Measurements from ENCODE around the gene TBX2.

The TBX2 gene

GRCh38 chr17:61368832-61369450 is 30.7 kb upstream of the TBX2 start:
- H3K36me3 ChIP-seq (ENCODE audit: insufficient read depth, low read length): no peaks in the 10 kb centered on the region
- H3F3A ChIP-seq (ENCODE audit: insufficient read depth, low read length): no peaks in the 10 kb centered on the region
- peaks cover 11% of the 10 kb centered on the region for H3K4me1 ChIP-seq (ENCODE audit: insufficient read depth, low read length, severe bottlenecking)
- no peaks in the 10 kb centered on the region for H3K79me2 ChIP-seq (ENCODE audit: insufficient read depth, low read length)
- no peak overlapping the region for H3K4me2 ChIP-seq (ENCODE audit: low read length)
- H2AFZ ChIP-seq (ENCODE audit: low read length): no peak overlapping the region
- H3K27ac ChIP-seq (ENCODE audit: low read depth, low read length, poor library complexity, severe bottlenecking): no peak overlapping the region
- TF ChIP-seq CTCF (IDR thresholded peaks at IDR 0.05; ENCODE audit: low read length) (no peak), EZH2 (IDR thresholded peaks at IDR 0.05; ENCODE audit: borderline replicate concordance, low read length) (no peak)
- no peaks in the 10 kb centered on the region for H3K9me3 ChIP-seq (ENCODE audit: low read length)
- no peaks in the 10 kb centered on the region for H3K9me2 ChIP-seq (ENCODE audit: low read depth, low read length)
- no peaks in the 10 kb centered on the region for H4K20me1 ChIP-seq (ENCODE audit: insufficient read depth, low read length)
- H3K4me3 ChIP-seq (ENCODE audit: low read depth, low read length, poor library complexity, severe bottlenecking): no peak overlapping the region
- H3K9ac ChIP-seq (ENCODE audit: low read length): no peak overlapping the region
- H3K27me3 ChIP-seq (ENCODE audit: insufficient read depth, low read length): no peaks in the 10 kb centered on the region

- Histone ChIP-seq H2AFZ (ENCODE audit: low read length) (no peak overlapping the region), H3F3A (ENCODE audit: insufficient read depth, low read length) (no peaks in the 10 kb centered on the region), H3K4me1 (ENCODE audit: insufficient read depth, low read length, severe bottlenecking) (peaks cover 15% of the 10 kb centered on the region), H3K4me3 (ENCODE audit: low read depth, low read length, poor library complexity, severe bottlenecking) (no peak overlapping the region), H3K9me3 (ENCODE audit: low read length) (no peaks in the 10 kb centered on the region), H3K4me2 (ENCODE audit: low read length) (no peak overlapping the region), H3K9me2 (ENCODE audit: low read depth, low read length) (no peaks in the 10 kb centered on the region), H3K36me3 (ENCODE audit: insufficient read depth, low read length) (no peaks in the 10 kb centered on the region), H4K20me1 (ENCODE audit: insufficient read depth, low read length) (no peaks in the 10 kb centered on the region), H3K9ac (ENCODE audit: low read length) (no peak overlapping the region), H3K27ac (ENCODE audit: low read depth, low read length, poor library complexity, severe bottlenecking) (no peak overlapping the region), H3K79me2 (ENCODE audit: insufficient read depth, low read length) (no peaks in the 10 kb centered on the region), H3K27me3 (ENCODE audit: insufficient read depth, low read length) (no peaks in the 10 kb centered on the region)
- TF ChIP-seq CTCF (IDR thresholded peaks at IDR 0.05; ENCODE audit: low read length) (no peak), EZH2 (IDR thresholded peaks at IDR 0.05; ENCODE audit: borderline replicate concordance, low read length) (no peak)
Observed at GRCh38 chr17:61369751-61370150, 29.9 kb upstream of the TBX2 start.

- H2AFZ ChIP-seq (ENCODE audit: low read length): no peak overlapping the region
- no peak overlapping the region for H3K4me2 ChIP-seq (ENCODE audit: low read length)
- no peaks in the 10 kb centered on the region for H3K9me2 ChIP-seq (ENCODE audit: low read depth, low read length)
- H3K27ac ChIP-seq (ENCODE audit: low read depth, low read length, poor library complexity, severe bottlenecking): no peak overlapping the region
- no peaks in the 10 kb centered on the region for H3K27me3 ChIP-seq (ENCODE audit: insufficient read depth, low read length)
- H3K9ac ChIP-seq (ENCODE audit: low read length): no peak overlapping the region
- peaks cover 15% of the 10 kb centered on the region for H3K4me1 ChIP-seq (ENCODE audit: insufficient read depth, low read length, severe bottlenecking)
- no peaks in the 10 kb centered on the region for H3F3A ChIP-seq (ENCODE audit: insufficient read depth, low read length)
- no peaks in the 10 kb centered on the region for H4K20me1 ChIP-seq (ENCODE audit: insufficient read depth, low read length)
- H3K4me3 ChIP-seq (ENCODE audit: low read depth, low read length, poor library complexity, severe bottlenecking): no peak overlapping the region
- H3K36me3 ChIP-seq (ENCODE audit: insufficient read depth, low read length): no peaks in the 10 kb centered on the region
- H3K9me3 ChIP-seq (ENCODE audit: low read length): no peaks in the 10 kb centered on the region
- H3K79me2 ChIP-seq (ENCODE audit: insufficient read depth, low read length): no peaks in the 10 kb centered on the region
- no peak for TF ChIP-seq EZH2 (IDR thresholded peaks at IDR 0.05; ENCODE audit: borderline replicate concordance, low read length)
- TF ChIP-seq CTCF (IDR thresholded peaks at IDR 0.05; ENCODE audit: low read length): no peak
Observed at GRCh38 chr17:61371179-61371578, 28.5 kb upstream of the TBX2 start.

All from OCI-LY1 (cell line).